HFF-Myc (cell line): ENCODE data around the gene SMS.
"Not testable (repeated sequence)": the region's sequence is repeated elsewhere in the genome, so short reads cannot be mapped to it uniquely, and the experiment has no call there.

Source experiments
- DNase-seq: peaks from one replicate; pipeline ENCODE4 v3.0.0-alpha.2; 2011; ENCODE audit warnings: low read depth; ENCODE audit errors: extremely low read depth
- H3K4me3 ChIP-seq: replicated peaks from 2 replicates; pipeline ENCODE4 v1.5.1; 2011; ENCODE audit warnings: low read depth, mild to moderate bottlenecking, control low read depth, low read length
- TF ChIP-seq, protein P1 (sequence below): IDR thresholded peaks from 2 replicates; pipeline ENCODE4 v1.5.1; 2012; ENCODE audit warnings: mild to moderate bottlenecking, low read depth, low read length, control low read depth; ENCODE audit errors: missing control alignments

The SMS gene

GRCh38 chrX:21948897-21949578 lies 8.5 kb downstream of the SMS start:
- no peak for DNase-seq
- no peak overlapping the region for H3K4me3 ChIP-seq
- TF ChIP-seq, protein P1, sequence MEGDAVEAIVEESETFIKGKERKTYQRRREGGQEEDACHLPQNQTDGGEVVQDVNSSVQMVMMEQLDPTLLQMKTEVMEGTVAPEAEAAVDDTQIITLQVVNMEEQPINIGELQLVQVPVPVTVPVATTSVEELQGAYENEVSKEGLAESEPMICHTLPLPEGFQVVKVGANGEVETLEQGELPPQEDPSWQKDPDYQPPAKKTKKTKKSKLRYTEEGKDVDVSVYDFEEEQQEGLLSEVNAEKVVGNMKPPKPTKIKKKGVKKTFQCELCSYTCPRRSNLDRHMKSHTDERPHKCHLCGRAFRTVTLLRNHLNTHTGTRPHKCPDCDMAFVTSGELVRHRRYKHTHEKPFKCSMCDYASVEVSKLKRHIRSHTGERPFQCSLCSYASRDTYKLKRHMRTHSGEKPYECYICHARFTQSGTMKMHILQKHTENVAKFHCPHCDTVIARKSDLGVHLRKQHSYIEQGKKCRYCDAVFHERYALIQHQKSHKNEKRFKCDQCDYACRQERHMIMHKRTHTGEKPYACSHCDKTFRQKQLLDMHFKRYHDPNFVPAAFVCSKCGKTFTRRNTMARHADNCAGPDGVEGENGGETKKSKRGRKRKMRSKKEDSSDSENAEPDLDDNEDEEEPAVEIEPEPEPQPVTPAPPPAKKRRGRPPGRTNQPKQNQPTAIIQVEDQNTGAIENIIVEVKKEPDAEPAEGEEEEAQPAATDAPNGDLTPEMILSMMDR, result no peak

- TF ChIP-seq, protein P1, result no peak
- no peak overlapping the region for H3K4me3 ChIP-seq
- no peak for DNase-seq
Measured at GRCh38 chrX:21949689-21950088, 9.2 kb downstream of the SMS start.

- DNase-seq, H3K4me3 ChIP-seq: not testable (repeated sequence)
Measured at GRCh38 chrX:21950557-21950956, 10.0 kb downstream of the SMS start.

DNA sequence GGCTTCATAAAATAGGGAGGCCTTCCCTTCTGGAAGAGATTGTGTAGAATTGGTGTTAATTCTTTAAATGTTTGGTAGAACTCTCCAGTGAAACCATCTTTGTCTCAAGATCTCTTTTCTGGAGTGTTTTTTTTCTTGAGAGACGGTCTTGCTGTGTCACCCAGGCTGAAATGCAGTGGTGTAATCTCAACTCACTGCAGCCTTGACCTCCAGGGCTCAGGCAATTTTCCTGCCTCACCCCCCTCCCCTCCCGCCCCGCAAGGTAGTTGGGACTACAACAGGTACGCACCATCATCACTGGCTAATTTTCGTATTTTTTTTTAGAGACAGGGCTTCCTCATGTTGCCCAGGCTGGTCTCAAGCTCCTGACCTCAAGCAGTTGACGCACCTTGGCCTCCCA lies 12.1 kb downstream of the SMS start:
- H3K4me3 ChIP-seq, result no peak overlapping the region
- DNase-seq, result no peak
- TF ChIP-seq, protein P1, result no peak

- H3K4me3 ChIP-seq, DNase-seq: not testable (repeated sequence)
Measured at GRCh38 chrX:21953195-21953830, 12.8 kb downstream of the SMS start.

DNA sequence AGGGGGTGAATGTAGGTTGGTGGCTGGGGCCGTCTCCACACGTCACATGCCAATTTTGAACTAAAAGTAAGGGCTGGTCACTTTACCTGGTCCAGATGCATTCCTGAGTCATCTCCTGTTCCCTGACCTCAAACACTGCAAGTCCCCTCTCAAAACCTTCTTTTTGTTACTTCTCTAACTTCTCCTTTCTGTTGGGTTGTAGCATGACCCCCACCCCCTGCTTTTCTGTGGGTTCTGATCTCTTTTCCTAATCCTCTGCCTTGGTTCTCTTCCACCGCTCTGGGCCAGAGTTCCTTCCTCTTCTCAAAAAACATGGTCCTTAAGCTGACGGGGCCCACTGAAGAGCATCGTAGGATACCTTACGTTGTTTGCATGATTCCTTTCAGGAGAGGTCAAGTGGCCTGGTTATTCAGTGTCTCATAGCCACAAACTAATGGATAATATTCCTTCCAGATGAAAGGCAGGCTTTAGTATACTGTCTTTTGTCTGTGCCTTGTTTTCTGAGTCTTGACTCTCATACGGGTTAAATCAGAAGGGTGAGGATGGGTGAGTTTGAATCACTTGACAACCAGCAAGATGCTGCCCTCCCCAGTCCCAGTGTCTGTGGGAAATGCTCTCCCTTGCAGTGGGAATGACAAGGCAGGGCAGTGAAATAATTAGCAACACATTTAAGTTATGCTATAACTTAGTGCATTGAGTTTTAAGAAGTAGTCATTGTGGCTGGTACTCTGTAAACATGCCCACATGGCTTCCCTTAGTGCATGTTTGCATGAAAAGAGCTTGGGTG lies 15.1 kb downstream of the SMS start:
- no peak overlapping the region for H3K4me3 ChIP-seq
- no peak for DNase-seq
- TF ChIP-seq, protein P1, result no peak

DNA sequence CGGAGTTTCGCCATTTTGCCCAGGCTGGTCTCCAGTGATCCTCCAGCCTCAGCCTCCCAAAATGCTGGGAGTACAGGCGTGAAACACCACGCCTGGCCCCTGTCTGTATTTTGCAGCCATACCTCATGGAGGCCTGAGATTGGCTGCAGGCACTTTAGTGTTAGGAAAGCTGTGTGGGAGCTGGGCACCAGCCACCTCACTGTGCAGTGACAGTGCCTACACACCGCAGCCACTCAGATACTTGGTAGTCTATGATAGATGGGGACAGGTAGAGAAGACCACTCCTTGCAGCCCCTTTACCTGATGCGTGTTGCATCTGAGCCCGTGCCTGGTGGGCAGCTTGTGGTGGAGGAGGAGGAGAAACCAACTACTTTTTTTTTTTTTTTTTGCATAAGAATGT lies 16.3 kb downstream of the SMS start:
- no peak for DNase-seq
- no peak overlapping the region for H3K4me3 ChIP-seq
- TF ChIP-seq, protein P1, result no peak
